ENCODE data around the gene RFNG. TPM values are rescaled to one million over a fixed set of nuclear protein-coding genes. Genes with fewer than 3 reads are reported as not detected.

The RFNG gene
- total and polyA plus RNA-seq, 2 of the 13 experiments (the other 11 are each of a cell fraction or from before 2014, with no cell fraction given), result 61.4 to 64.0 TPM

GRCh38 chr17:82016061-82016874 is 35.3 kb downstream of the RFNG start (continued):
- TF ChIP-seq ZBTB38 (CRISPR knock-in tag; IDR thresholded peaks at IDR 0.05) (0 out of 2 replicates have a peak, but pooled peaks have one; percentile 10), MTERF4 (CRISPR knock-in tag; IDR thresholded peaks at IDR 0.05) (no peak), ZNF777 (CRISPR knock-in tag; IDR thresholded peaks at IDR 0.05) (no peak), BRF2 (CRISPR knock-in tag; IDR thresholded peaks at IDR 0.05) (no peak), NFRKB (IDR thresholded peaks at IDR 0.05) (no peak), FIP1L1 (IDR thresholded peaks at IDR 0.05; ENCODE audit: borderline replicate concordance, insufficient read depth, low read depth, low read length) (no peak), MATR3 (CRISPR knock-in tag; IDR thresholded peaks at IDR 0.05) (0 out of 2 replicates have a peak, but pooled peaks have one; percentile 92), GABPA (IDR thresholded peaks at IDR 0.05; ENCODE audit: low read depth, low read length) (no peak), GABPA (CRISPR knock-in tag; IDR thresholded peaks at IDR 0.05; ENCODE audit: low read depth) (no peak), AGO1 (IDR thresholded peaks at IDR 0.05; ENCODE audit: low read depth, low read length, poor library complexity, severe bottlenecking) (peak; percentile 90), ZNF232 (CRISPR knock-in tag; IDR thresholded peaks at IDR 0.05; ENCODE audit: borderline replicate concordance) (no peak), ZFY (CRISPR knock-in tag; IDR thresholded peaks at IDR 0.05) (no peak), ZNF557 (CRISPR knock-in tag; IDR thresholded peaks at IDR 0.05) (no peak), ARID4A (CRISPR knock-in tag; IDR thresholded peaks at IDR 0.05; ENCODE audit: borderline replicate concordance) (no peak), POLR2AphosphoS2 (IDR thresholded peaks at IDR 0.05; ENCODE audit: low read depth, low read length) (no peak), ZNF484 (CRISPR knock-in tag; IDR thresholded peaks at IDR 0.05; ENCODE audit: borderline replicate concordance, low read depth) (no peak), ZMAT5 (CRISPR knock-in tag; IDR thresholded peaks at IDR 0.05; ENCODE audit: borderline replicate concordance, low read depth) (no peak), ZBTB8A (CRISPR knock-in tag; IDR thresholded peaks at IDR 0.05; ENCODE audit: borderline replicate concordance, low read depth) (no peak), NCOA5 (CRISPR knock-in tag; IDR thresholded peaks at IDR 0.05) (no peak), SALL1 (CRISPR knock-in tag; IDR thresholded peaks at IDR 0.05) (no peak), MTA3 (CRISPR knock-in tag; IDR thresholded peaks at IDR 0.05) (no peak)
